PC-3 (cell line): ENCODE data around the gene PXK.

Experiments used
- EZH2 ChIP-seq: fragments of 300-600 bp; sonication (generic); IDR thresholded peaks from one replicate; pipeline ENCODE4 v1.6.1; 2017; ENCODE audit warnings: antibody characterized with exemption, mild to moderate bottlenecking, low read length; ENCODE audit not compliant: unreplicated experiment
- EZH2phosphoT487 ChIP-seq: fragments of 300-600 bp; sonication (generic); IDR thresholded peaks from 2 replicates; pipeline ENCODE4 v1.6.1; 2018; ENCODE audit warnings: mild to moderate bottlenecking, antibody characterized with exemption, low read length, borderline replicate concordance
- TF ChIP-seq, protein P1 (sequence below): fragments of 300-600 bp; sonication (generic); conservative IDR thresholded peaks from 2 replicates; pipeline ENCODE4 v1.5.1; 2017; ENCODE audit warnings: antibody characterized with exemption, low read depth, mild to moderate bottlenecking, low read length

DNA sequence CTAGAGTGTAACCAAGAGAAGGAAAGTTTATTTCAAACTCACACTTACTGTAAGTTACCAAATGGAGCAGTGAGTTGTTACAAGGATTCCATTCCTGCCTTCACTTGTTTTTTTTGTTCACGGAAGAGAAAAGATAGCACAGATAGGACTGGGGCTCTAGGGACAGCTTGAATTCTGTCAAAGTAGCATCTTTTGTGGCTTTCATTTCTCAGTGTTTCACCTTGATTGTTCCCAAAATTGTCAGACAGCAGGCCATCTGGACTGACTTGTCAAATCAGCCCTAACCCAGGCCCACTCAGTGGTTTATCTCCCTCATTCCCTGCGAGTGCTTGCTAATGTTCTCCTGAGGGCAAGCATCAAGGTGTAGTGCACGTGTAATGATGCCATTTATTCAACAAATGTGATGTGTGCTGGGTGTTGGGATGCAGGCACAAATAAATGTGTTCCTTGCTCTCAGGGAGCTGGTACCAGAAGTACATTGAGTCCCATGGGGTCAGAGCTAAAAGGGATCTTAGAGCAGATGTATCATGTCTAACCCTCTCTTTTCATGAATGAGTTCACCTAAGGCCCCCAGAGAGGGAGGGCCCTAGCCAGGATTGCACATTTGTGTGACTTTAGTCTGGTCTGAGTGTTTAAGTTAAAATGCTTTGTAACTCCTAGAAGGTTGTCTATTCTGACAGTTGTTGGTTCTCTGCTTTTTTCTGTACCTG lies 51.8 kb downstream of the PXK start:
- TF ChIP-seq, protein P1, sequence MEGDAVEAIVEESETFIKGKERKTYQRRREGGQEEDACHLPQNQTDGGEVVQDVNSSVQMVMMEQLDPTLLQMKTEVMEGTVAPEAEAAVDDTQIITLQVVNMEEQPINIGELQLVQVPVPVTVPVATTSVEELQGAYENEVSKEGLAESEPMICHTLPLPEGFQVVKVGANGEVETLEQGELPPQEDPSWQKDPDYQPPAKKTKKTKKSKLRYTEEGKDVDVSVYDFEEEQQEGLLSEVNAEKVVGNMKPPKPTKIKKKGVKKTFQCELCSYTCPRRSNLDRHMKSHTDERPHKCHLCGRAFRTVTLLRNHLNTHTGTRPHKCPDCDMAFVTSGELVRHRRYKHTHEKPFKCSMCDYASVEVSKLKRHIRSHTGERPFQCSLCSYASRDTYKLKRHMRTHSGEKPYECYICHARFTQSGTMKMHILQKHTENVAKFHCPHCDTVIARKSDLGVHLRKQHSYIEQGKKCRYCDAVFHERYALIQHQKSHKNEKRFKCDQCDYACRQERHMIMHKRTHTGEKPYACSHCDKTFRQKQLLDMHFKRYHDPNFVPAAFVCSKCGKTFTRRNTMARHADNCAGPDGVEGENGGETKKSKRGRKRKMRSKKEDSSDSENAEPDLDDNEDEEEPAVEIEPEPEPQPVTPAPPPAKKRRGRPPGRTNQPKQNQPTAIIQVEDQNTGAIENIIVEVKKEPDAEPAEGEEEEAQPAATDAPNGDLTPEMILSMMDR = no peak
- TF ChIP-seq EZH2phosphoT487 = no peak
- no peak for TF ChIP-seq EZH2
